Measurements from ENCODE around the gene ADAMTS17.

ADAMTS17 gene

DNA sequence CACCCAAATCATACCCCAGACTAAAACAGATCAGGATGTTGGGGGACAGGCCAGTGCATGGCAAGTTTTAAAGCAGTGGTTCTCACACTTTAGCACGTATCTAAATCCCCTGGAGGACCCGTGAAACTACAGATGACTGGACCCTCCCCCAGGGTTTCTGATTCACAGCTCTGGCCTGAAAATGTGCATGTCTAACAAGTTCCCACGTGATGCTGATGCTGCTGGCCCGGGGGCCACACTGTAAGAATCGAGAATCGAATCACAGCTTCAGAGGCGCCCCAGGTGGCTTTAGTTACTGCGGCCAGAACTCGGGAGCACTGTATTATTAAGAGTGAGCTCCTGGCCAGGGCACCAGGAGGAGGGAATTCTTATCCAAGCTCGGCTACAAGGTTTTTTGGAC, 11.6 kb downstream of the ADAMTS17 start:
- TF ChIP-seq YY1 (IDR thresholded peaks at IDR 0.05; ENCODE audit: low read depth), result no peak
- no peak for TF ChIP-seq CEBPB (IDR thresholded peaks at IDR 0.05)
- no peak for TF ChIP-seq TCF12 (IDR thresholded peaks at IDR 0.05; ENCODE audit: low read depth)
- no peak for TF ChIP-seq FOXM1 (IDR thresholded peaks at IDR 0.05; ENCODE audit: borderline replicate concordance, low read depth)
- TF ChIP-seq, protein P1, sequence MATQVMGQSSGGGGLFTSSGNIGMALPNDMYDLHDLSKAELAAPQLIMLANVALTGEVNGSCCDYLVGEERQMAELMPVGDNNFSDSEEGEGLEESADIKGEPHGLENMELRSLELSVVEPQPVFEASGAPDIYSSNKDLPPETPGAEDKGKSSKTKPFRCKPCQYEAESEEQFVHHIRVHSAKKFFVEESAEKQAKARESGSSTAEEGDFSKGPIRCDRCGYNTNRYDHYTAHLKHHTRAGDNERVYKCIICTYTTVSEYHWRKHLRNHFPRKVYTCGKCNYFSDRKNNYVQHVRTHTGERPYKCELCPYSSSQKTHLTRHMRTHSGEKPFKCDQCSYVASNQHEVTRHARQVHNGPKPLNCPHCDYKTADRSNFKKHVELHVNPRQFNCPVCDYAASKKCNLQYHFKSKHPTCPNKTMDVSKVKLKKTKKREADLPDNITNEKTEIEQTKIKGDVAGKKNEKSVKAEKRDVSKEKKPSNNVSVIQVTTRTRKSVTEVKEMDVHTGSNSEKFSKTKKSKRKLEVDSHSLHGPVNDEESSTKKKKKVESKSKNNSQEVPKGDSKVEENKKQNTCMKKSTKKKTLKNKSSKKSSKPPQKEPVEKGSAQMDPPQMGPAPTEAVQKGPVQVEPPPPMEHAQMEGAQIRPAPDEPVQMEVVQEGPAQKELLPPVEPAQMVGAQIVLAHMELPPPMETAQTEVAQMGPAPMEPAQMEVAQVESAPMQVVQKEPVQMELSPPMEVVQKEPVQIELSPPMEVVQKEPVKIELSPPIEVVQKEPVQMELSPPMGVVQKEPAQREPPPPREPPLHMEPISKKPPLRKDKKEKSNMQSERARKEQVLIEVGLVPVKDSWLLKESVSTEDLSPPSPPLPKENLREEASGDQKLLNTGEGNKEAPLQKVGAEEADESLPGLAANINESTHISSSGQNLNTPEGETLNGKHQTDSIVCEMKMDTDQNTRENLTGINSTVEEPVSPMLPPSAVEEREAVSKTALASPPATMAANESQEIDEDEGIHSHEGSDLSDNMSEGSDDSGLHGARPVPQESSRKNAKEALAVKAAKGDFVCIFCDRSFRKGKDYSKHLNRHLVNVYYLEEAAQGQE (IDR thresholded peaks at IDR 0.05; ENCODE audit: low read depth), result no peak
- TF ChIP-seq CREB1 (IDR thresholded peaks at IDR 0.05; ENCODE audit: low read depth), result no peak
- TF ChIP-seq TAF1 (IDR thresholded peaks at IDR 0.05; ENCODE audit: low read depth), result no peak
- TF ChIP-seq NFIC (IDR thresholded peaks at IDR 0.05), result no peak
- no peak for TF ChIP-seq RAD21 (IDR thresholded peaks at IDR 0.05; ENCODE audit: low read depth)
- no peak for TF ChIP-seq ZBTB7A (IDR thresholded peaks at IDR 0.05; ENCODE audit: low read depth)
- TF ChIP-seq, protein P2, sequence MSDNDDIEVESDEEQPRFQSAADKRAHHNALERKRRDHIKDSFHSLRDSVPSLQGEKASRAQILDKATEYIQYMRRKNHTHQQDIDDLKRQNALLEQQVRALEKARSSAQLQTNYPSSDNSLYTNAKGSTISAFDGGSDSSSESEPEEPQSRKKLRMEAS (IDR thresholded peaks at IDR 0.05), result no peak
- no peak for TF ChIP-seq EP300 (IDR thresholded peaks at IDR 0.05; ENCODE audit: borderline replicate concordance)
- TF ChIP-seq, protein P3, sequence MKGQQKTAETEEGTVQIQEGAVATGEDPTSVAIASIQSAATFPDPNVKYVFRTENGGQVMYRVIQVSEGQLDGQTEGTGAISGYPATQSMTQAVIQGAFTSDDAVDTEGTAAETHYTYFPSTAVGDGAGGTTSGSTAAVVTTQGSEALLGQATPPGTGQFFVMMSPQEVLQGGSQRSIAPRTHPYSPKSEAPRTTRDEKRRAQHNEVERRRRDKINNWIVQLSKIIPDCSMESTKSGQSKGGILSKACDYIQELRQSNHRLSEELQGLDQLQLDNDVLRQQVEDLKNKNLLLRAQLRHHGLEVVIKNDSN (IDR thresholded peaks at IDR 0.05), result no peak
- no peak for TF ChIP-seq TEAD4 (IDR thresholded peaks at IDR 0.05)
- no peak for TF ChIP-seq EGR1 (IDR thresholded peaks at IDR 0.05)

DNA sequence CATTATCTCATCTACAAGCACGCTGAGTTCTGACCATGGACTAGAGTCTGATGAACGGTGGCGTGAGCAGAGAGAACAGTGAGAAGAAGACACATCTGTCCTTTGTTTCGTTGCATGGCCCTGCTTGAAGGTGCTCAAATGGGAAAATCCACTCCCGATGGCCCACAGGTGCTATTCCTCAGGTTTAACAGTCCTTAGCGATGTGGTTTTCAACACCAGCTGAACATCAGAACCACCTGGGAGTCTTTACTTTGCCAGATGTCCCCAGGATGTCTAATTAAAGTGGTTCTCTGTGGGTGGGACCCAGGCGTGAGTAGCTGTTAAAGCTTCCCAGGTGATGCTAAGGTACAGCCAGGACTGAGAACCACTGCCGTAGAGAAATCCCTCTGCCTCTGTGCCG, 13.0 kb downstream of the ADAMTS17 start:
- no peak for TF ChIP-seq TAF1 (IDR thresholded peaks at IDR 0.05; ENCODE audit: low read depth)
- TF ChIP-seq, protein P2 (IDR thresholded peaks at IDR 0.05), result no peak
- TF ChIP-seq YY1 (IDR thresholded peaks at IDR 0.05; ENCODE audit: low read depth), result no peak
- TF ChIP-seq TCF12 (IDR thresholded peaks at IDR 0.05; ENCODE audit: low read depth), result no peak
- TF ChIP-seq, protein P1 (IDR thresholded peaks at IDR 0.05; ENCODE audit: low read depth), result no peak
- TF ChIP-seq FOXM1 (IDR thresholded peaks at IDR 0.05; ENCODE audit: borderline replicate concordance, low read depth), result no peak
- TF ChIP-seq, protein P3 (IDR thresholded peaks at IDR 0.05), result no peak
- TF ChIP-seq NFIC (IDR thresholded peaks at IDR 0.05), result no peak
- TF ChIP-seq CEBPB (IDR thresholded peaks at IDR 0.05), result no peak
- TF ChIP-seq EP300 (IDR thresholded peaks at IDR 0.05; ENCODE audit: borderline replicate concordance), result no peak

DNA sequence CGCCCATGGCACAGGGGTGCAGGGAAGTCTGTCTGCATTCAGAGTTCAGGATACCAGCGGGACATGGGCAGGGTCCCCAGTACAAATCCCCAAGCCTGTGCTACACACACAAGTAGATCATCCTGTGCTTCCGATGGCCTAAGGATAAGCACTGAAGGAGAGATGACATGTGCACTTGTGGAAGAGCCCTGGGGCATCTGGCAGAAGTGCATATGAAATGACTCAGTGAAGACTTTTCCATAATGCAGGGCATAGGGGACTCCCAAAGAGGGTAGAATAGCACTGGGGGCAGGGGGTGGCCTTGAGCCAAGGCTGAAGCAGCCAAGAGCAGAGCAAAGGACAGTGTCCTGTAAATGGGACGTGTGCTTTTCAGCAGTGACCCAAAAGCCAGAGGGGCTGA, 22.9 kb downstream of the ADAMTS17 start:
- TF ChIP-seq, protein P2 (IDR thresholded peaks at IDR 0.05), result no peak
- TF ChIP-seq TCF12 (IDR thresholded peaks at IDR 0.05; ENCODE audit: low read depth), result no peak
- no peak for TF ChIP-seq TEAD4 (IDR thresholded peaks at IDR 0.05)
- no peak for TF ChIP-seq ZBTB7A (IDR thresholded peaks at IDR 0.05; ENCODE audit: low read depth)
- no peak for TF ChIP-seq FOXM1 (IDR thresholded peaks at IDR 0.05; ENCODE audit: borderline replicate concordance, low read depth)
- TF ChIP-seq, protein P1 (IDR thresholded peaks at IDR 0.05; ENCODE audit: low read depth), result no peak
- no peak for TF ChIP-seq RAD21 (IDR thresholded peaks at IDR 0.05; ENCODE audit: low read depth)
- no peak for TF ChIP-seq CREB1 (IDR thresholded peaks at IDR 0.05; ENCODE audit: low read depth)
- TF ChIP-seq TAF1 (IDR thresholded peaks at IDR 0.05; ENCODE audit: low read depth), result no peak
- TF ChIP-seq CEBPB (IDR thresholded peaks at IDR 0.05), result no peak
- TF ChIP-seq, protein P3 (IDR thresholded peaks at IDR 0.05), result no peak
- TF ChIP-seq EGR1 (IDR thresholded peaks at IDR 0.05), result no peak
- no peak for TF ChIP-seq YY1 (IDR thresholded peaks at IDR 0.05; ENCODE audit: low read depth)
- no peak for TF ChIP-seq NFIC (IDR thresholded peaks at IDR 0.05)
- no peak for TF ChIP-seq EP300 (IDR thresholded peaks at IDR 0.05; ENCODE audit: borderline replicate concordance)

All from Ishikawa (cell line).